Activated T-helper 1 cell treated with anti-CD3 and anti-CD28 coated beads, Interleukin-2, amount 50 U/mL, for 16 hours (primary cell): ENCODE data around the gene EID2.

Source experiments
- DNase-seq, 2 donors: peaks; one replicate each; pipeline ENCODE4 v3.0.0-alpha.2; 2020; ENCODE audit warnings: low read depth in 1 of 2, low spot score in 1 of 2

The EID2 gene

GRCh38 chr19:39502640-39503417 is 37.1 kb downstream of the EID2 start:
- peak; percentile 46 to 71 for DNase-seq

- DNase-seq: no peak
Observed at GRCh38 chr19:39501340-39501739, 38.6 kb downstream of the EID2 start.

- no peak for DNase-seq
Observed at GRCh38 chr19:39500543-39500942, 39.4 kb downstream of the EID2 start.

- no peak for DNase-seq
Observed at GRCh38 chr19:39499932-39500331, 40.0 kb downstream of the EID2 start.

GRCh38 chr19:39498798-39499642 is 40.9 kb downstream of the EID2 start, which contains the start of gene DLL3:
Gene DLL3, plus strand, starts transcription at chr19:39498947. Its CDS starts 28 bp downstream, at chr19:39498975.
- DNase-seq: no peak

- DNase-seq: no peak
Observed at GRCh38 chr19:39497996-39498797, 41.8 kb downstream of the EID2 start.

GRCh38 chr19:39497701-39497995 is 42.3 kb downstream of the EID2 start:
- no peak for DNase-seq

- DNase-seq: no peak
Observed at GRCh38 chr19:39496063-39496462, 43.9 kb downstream of the EID2 start.

GRCh38 chr19:39494661-39495060 is 45.3 kb downstream of the EID2 start:
- DNase-seq: no peak

- no peak for DNase-seq
Observed at GRCh38 chr19:39492788-39493187, 47.2 kb downstream of the EID2 start.

- DNase-seq: no peak
Observed at GRCh38 chr19:39492225-39492624, 47.7 kb downstream of the EID2 start.

GRCh38 chr19:39489756-39490155 is 50.2 kb downstream of the EID2 start:
- DNase-seq: no peak
